Endothelial cell of umbilical vein (primary cell): Measurements from ENCODE around the gene TLNRD1. TPM values are rescaled to one million over a fixed set of nuclear protein-coding genes. Genes with fewer than 3 reads are reported as not detected.

ENCODE experiments used
- BruUV-seq: library from RNA; stranded (reverse); fragments of 400-500 nt; replicated peaks from 2 replicates; lab custom pipeline; 2021; lab: Mats Ljungman, UMichigan
- CTCF ChIA-PET: fragments of 300-600, 350-600 bp; sonication (Branson Sonifier 250); formaldehyde crosslinking; loops from one replicate; lab custom pipeline; 2021; ENCODE audit warnings: antibody characterized with exemption, inconsistent platforms; lab: Charles Lee
- POLR2A ChIA-PET: fragments of 300-600, 350-600 bp; sonication (Branson Sonifier 250); formaldehyde crosslinking; loops from one replicate; lab custom pipeline; 2021; ENCODE audit warnings: antibody characterized with exemption, inconsistent platforms; lab: Charles Lee
- DNase-seq: peaks from one replicate; pipeline ENCODE4 v3.0.0-alpha.2; 2011; ENCODE audit warnings: low read depth, low spot score
- FAIRE-seq: peaks from 2 replicates; lab custom pipeline; 2011; peaks lifted over from hg19 to GRCh38; lab: Jason Lieb, UNC
- H2AFZ ChIP-seq: 2 replicates; pipeline ENCODE4 v1.6.0; 2012; ENCODE audit warnings: low read depth, low read length, control low read depth, inconsistent platforms
- H3K27ac ChIP-seq: 2 replicates; pipeline ENCODE4 v1.5.1; 2011; ENCODE audit warnings: low read depth, mild to moderate bottlenecking, control low read depth, low read length, moderate library complexity; ENCODE audit not compliant: insufficient read depth
- H3K27me3 ChIP-seq, 2 experiments: 2 replicates each; pipeline versions ENCODE4 v1.6.0 to v1.6.1; 2011; ENCODE audit warnings: low read length in 2 of 2, mixed read lengths in 1 of 2; ENCODE audit not compliant: control insufficient read depth in 2 of 2, insufficient read depth in 2 of 2
- H3K36me3 ChIP-seq, 2 experiments: 2 replicates in 1 of 2; 3 replicates in 1 of 2; pipeline ENCODE4 v1.5.1; 2011; ENCODE audit warnings: low read length in 2 of 2, mild to moderate bottlenecking in 1 of 2, moderate library complexity in 1 of 2; ENCODE audit not compliant: control insufficient read depth in 2 of 2, insufficient read depth in 2 of 2; ENCODE audit errors: extremely low read depth in 1 of 2
- H3K4me1 ChIP-seq: 3 replicates; pipeline ENCODE4 v1.5.1; 2011; ENCODE audit warnings: mild to moderate bottlenecking, low read length; ENCODE audit not compliant: control insufficient read depth, insufficient read depth; ENCODE audit errors: extremely low read depth
- H3K4me2 ChIP-seq: 2 replicates; pipeline ENCODE4 v1.6.1; 2011; ENCODE audit warnings: low read length, control low read depth, mixed read lengths; ENCODE audit not compliant: insufficient read depth
- H3K4me3 ChIP-seq, 3 experiments: fragments of 200-600 bp in 1 of 3; sonication (generic), shearing (Covaris generic) in 1 of 3; replicated peaks in 1 of 3; 2 replicates each; pipeline ENCODE4 v1.5.1; 2011 to 2016; ENCODE audit warnings: control low read depth in 3 of 3, low read length in 3 of 3, mild to moderate bottlenecking in 2 of 3, inconsistent platforms in 1 of 3, low read depth in 1 of 3, moderate library complexity in 1 of 3; ENCODE audit not compliant: insufficient read depth in 1 of 3
- H3K79me2 ChIP-seq: 2 replicates; pipeline ENCODE4 v1.6.0; 2012; ENCODE audit warnings: low read length, inconsistent platforms; ENCODE audit not compliant: control insufficient read depth, insufficient read depth
- H3K9ac ChIP-seq: replicated peaks from 2 replicates; pipeline ENCODE3; 2011; ENCODE audit warnings: low read length, control low read depth; ENCODE audit not compliant: insufficient read depth; ENCODE audit errors: extremely low read depth
- H3K9me1 ChIP-seq: replicated peaks from 3 replicates; pipeline ENCODE4 v1.6.0; 2011; ENCODE audit warnings: mild to moderate bottlenecking, low read length; ENCODE audit not compliant: control insufficient read depth, insufficient read depth; ENCODE audit errors: extremely low read depth
- H3K9me3 ChIP-seq: replicated peaks from 2 replicates; pipeline ENCODE4 v1.5.1; 2012; ENCODE audit warnings: low read length, inconsistent platforms; ENCODE audit not compliant: control insufficient read depth, insufficient read depth
- H4K20me1 ChIP-seq: replicated peaks from 2 replicates; pipeline ENCODE3; 2011; ENCODE audit warnings: mild to moderate bottlenecking, low read length; ENCODE audit not compliant: control insufficient read depth, insufficient read depth; ENCODE audit errors: extremely low read depth
- EZH2 ChIP-seq: IDR thresholded peaks from 2 replicates; pipeline ENCODE4 v1.6.1; 2012; ENCODE audit warnings: borderline replicate concordance, low read depth, mild to moderate bottlenecking, moderate library complexity, low read length, inconsistent platforms; ENCODE audit not compliant: severe bottlenecking
- FOS ChIP-seq: IDR thresholded peaks from 2 replicates; pipeline ENCODE4 v1.6.1; 2011; ENCODE audit warnings: mild to moderate bottlenecking, low read length, moderate library complexity, borderline replicate concordance; ENCODE audit not compliant: insufficient read depth
- GATA2 ChIP-seq: IDR thresholded peaks from 2 replicates; pipeline ENCODE4 v1.7.0; 2011; ENCODE audit warnings: low read depth, mild to moderate bottlenecking, moderate library complexity, mixed read lengths, low read length; ENCODE audit not compliant: insufficient read length, insufficient read depth
- JUN ChIP-seq: IDR thresholded peaks from 2 replicates; pipeline ENCODE4 v1.6.1; 2011; ENCODE audit warnings: borderline replicate concordance, low read depth; ENCODE audit not compliant: insufficient read length, insufficient read depth
- MYC ChIP-seq: IDR thresholded peaks from one replicate; pipeline ENCODE4 v1.6.1; 2011; ENCODE audit warnings: mild to moderate bottlenecking, low read depth, low read length
- POLR2A ChIP-seq: IDR thresholded peaks from 2 replicates; pipeline ENCODE4 v1.6.1; 2012; ENCODE audit warnings: low read depth, mild to moderate bottlenecking, control low read depth, low read length
- POLR2AphosphoS5 ChIP-seq: IDR thresholded peaks from 2 replicates; pipeline ENCODE4 v1.6.1; 2012; ENCODE audit warnings: low read depth, mild to moderate bottlenecking, control low read depth, low read length, moderate library complexity; ENCODE audit not compliant: insufficient read depth
- dilution Hi-C: fragments of 300-500 bp; cut with MboI; formaldehyde crosslinking; loops from one replicate; pipeline ENCODE4 v1.15.0; 2019; ENCODE audit warnings: low sequenced_read_pairs; ENCODE audit not compliant: extremely low pct_ligation_motif_present
- intact Hi-C: fragments of 100-400 bp; cut with micrococcal nuclease; formaldehyde crosslinking; loops from one replicate; pipeline ENCODE4 v1.10.0; 2022
- polyA plus RNA-seq, 4 experiments: library from polyadenylated mRNA; depleted of rRNA in 3 of 4; stranded (reverse) in 3 of 4; unstranded in 1 of 4; fragments of >200 nt; gene quantifications; 2 replicates each; pipeline versions ENCODE4 v1.2.1 to v1.2.3, GENCODE V29; 2011 to 2012; ENCODE audit warnings: missing spikeins in 1 of 4
- total RNA-seq: library from RNA; stranded (reverse); gene quantifications from 2 replicates; pipeline ENCODE4 v1.2.3, GENCODE V29; 2021
- TF ChIP-seq, protein P1 (sequence below), 2 donors: IDR thresholded peaks; 1 replicate in 1 of 2; 2 replicates in 1 of 2; pipeline ENCODE4 v1.5.1; 2011; ENCODE audit warnings: low read length in 2 of 2, mild to moderate bottlenecking in 2 of 2, moderate library complexity in 2 of 2, control low read depth in 1 of 2, inconsistent platforms in 1 of 2, low read depth in 1 of 2; ENCODE audit not compliant: insufficient read depth in 1 of 2; ENCODE audit errors: extremely low read depth in 1 of 2
- TF ChIP-seq, protein P2 (sequence below): IDR thresholded peaks from 2 replicates; pipeline ENCODE4 v1.6.1; 2011; ENCODE audit not compliant: insufficient read depth, insufficient read length

TLNRD1 gene
- total and polyA plus RNA-seq, 2 donors (not counting 3 experiments of a cell fraction or from before 2014, with no cell fraction given) = 17.8 to 33.0 TPM

DNA sequence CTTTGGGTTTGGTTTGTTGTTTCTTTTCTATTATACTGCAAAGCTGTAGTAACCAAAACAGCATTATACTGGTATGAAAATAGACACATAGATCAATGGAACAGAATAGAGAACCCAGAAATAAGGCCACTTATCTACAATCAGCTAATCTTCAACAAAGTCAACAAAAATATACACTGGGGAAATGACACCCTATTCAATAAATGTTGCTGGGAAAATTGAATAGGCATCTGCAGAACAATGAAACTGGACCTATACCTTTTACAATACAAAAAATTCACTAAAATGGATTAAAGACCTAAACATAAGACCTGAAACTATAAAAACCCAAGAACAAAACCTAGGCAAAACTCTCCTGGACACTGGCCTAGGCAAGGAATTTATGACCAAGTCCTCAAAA lies 52.9 kb downstream of the TLNRD1 start:
- no peak overlapping the region for H2AFZ ChIP-seq
- no peaks in the 10 kb centered on the region for H3K79me2 ChIP-seq
- H4K20me1 ChIP-seq = no peaks in the 10 kb centered on the region
- H3K36me3 ChIP-seq = no peaks in the 10 kb centered on the region
- no peaks in the 10 kb centered on the region for H3K9me1 ChIP-seq
- H3K9me3 ChIP-seq = no peaks in the 10 kb centered on the region
- no peaks in the 10 kb centered on the region for H3K27me3 ChIP-seq
- no TSS peak for BruUV-seq
- DNase-seq (no peak), FAIRE-seq (no peak)
- intact Hi-C loops = no loop called here
- no peak overlapping the region for H3K9ac ChIP-seq
- no peaks in the 10 kb centered on the region for H3K4me1 ChIP-seq
- no peak for TF ChIP-seq EZH2
- H3K4me2 ChIP-seq = no peak overlapping the region
- CTCF ChIA-PET = no interaction called here
- POLR2A ChIA-PET = no interaction called here
- H3K27ac ChIP-seq = no peak overlapping the region
- dilution Hi-C loops = no loop called here
- H3K4me3 ChIP-seq = no peak overlapping the region

- Histone ChIP-seq H3K4me2 (no peak overlapping the region), H4K20me1 (no peaks in the 10 kb centered on the region), H3K27ac (no peak overlapping the region), H3K79me2 (no peaks in the 10 kb centered on the region), H3K4me1 (no peaks in the 10 kb centered on the region), H3K4me3 (no peak overlapping the region), H2AFZ (no peak overlapping the region), H3K27me3 (no peaks in the 10 kb centered on the region), H3K9ac (no peak overlapping the region), H3K36me3 (no peaks in the 10 kb centered on the region), H3K9me1 (no peaks in the 10 kb centered on the region), H3K9me3 (no peaks in the 10 kb centered on the region)
- ChIA-PET CTCF (no interaction called here), POLR2A (no interaction called here)
- no peak for DNase-seq
- intact Hi-C loops = no loop called here
- TF ChIP-seq, protein P1, sequence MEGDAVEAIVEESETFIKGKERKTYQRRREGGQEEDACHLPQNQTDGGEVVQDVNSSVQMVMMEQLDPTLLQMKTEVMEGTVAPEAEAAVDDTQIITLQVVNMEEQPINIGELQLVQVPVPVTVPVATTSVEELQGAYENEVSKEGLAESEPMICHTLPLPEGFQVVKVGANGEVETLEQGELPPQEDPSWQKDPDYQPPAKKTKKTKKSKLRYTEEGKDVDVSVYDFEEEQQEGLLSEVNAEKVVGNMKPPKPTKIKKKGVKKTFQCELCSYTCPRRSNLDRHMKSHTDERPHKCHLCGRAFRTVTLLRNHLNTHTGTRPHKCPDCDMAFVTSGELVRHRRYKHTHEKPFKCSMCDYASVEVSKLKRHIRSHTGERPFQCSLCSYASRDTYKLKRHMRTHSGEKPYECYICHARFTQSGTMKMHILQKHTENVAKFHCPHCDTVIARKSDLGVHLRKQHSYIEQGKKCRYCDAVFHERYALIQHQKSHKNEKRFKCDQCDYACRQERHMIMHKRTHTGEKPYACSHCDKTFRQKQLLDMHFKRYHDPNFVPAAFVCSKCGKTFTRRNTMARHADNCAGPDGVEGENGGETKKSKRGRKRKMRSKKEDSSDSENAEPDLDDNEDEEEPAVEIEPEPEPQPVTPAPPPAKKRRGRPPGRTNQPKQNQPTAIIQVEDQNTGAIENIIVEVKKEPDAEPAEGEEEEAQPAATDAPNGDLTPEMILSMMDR (IDR thresholded peaks at IDR 0.05; ENCODE audit: extremely low read depth in 1 of 2, insufficient read depth in 1 of 2, low read depth in 1 of 2, low read length in 2 of 2) = no peak
- TF ChIP-seq GATA2 (no peak), JUN (no peak), MYC (no peak), EZH2 (no peak), POLR2A (no peak), POLR2AphosphoS5 (no peak), FOS (no peak)
- TF ChIP-seq, protein P2, sequence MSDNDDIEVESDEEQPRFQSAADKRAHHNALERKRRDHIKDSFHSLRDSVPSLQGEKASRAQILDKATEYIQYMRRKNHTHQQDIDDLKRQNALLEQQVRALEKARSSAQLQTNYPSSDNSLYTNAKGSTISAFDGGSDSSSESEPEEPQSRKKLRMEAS = no peak
- dilution Hi-C loops = no loop called here
- FAIRE-seq = no peak
- no TSS peak for BruUV-seq
Measured at GRCh38 chr15:81054236-81054635, 53.5 kb downstream of the TLNRD1 start.
